BE2C (cell line): ENCODE data around the gene AKR1C4.

ENCODE experiments used
- DNase-seq: peaks from one replicate; pipeline ENCODE4 v3.0.0-alpha.2; 2020
- H3K27me3 ChIP-seq: fragments of 250-450 bp; sonication (Bioruptor Pico); 2 replicates; pipeline ENCODE4 v1.5.1; 2020; ENCODE audit warnings: mild to moderate bottlenecking
- H3K36me3 ChIP-seq: fragments of 250-450 bp; sonication (Bioruptor Pico); 2 replicates; pipeline ENCODE4 v1.5.1; 2020; ENCODE audit warnings: mild to moderate bottlenecking
- H3K4me1 ChIP-seq: fragments of 250-450 bp; sonication (Bioruptor Pico); 2 replicates; pipeline ENCODE4 v1.5.1; 2020
- H3K4me3 ChIP-seq: 2 replicates; pipeline ENCODE4 v1.5.1; 2011; ENCODE audit warnings: low read depth, low read length
- H3K9me3 ChIP-seq: fragments of 250-450 bp; sonication (Bioruptor Pico); 2 replicates; pipeline ENCODE4 v1.5.1; 2020
- TF ChIP-seq, protein P1 (sequence below): IDR thresholded peaks from 2 replicates; pipeline ENCODE4 v1.5.1; 2012; ENCODE audit warnings: mild to moderate bottlenecking, low read depth, low read length

The AKR1C4 gene

DNA sequence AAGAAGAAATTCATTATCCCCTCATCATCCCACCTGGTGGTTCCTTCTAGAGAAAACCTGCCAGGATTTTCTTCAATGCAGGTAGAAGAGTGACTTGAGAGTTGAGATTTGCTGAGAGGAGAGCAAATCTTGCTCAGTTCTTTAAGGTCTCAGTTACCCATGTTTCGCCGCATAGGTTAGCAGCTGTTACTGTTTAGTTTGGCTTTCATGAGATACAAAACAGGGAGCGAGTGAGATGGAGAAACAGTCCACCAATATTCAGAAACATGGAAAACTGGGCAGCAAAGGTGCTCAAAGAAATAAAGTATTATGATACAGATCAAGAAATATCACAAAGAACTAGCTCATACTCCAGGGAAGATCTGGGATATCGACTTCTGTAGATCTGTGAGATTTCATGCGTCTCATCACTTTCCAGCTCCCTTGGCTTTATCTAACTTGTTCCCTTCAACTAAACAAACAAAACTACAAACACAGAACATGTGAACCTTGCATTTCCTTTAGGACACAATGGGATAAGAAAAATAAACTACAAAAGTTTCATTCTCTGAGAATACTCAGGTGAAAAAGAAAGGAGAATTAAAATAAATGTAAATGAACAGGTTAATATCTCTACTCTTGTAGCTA, 63.4 kb downstream of the AKR1C4 start:
- DNase-seq, result no peak
- no peaks in the 10 kb centered on the region for H3K4me1 ChIP-seq
- TF ChIP-seq, protein P1, sequence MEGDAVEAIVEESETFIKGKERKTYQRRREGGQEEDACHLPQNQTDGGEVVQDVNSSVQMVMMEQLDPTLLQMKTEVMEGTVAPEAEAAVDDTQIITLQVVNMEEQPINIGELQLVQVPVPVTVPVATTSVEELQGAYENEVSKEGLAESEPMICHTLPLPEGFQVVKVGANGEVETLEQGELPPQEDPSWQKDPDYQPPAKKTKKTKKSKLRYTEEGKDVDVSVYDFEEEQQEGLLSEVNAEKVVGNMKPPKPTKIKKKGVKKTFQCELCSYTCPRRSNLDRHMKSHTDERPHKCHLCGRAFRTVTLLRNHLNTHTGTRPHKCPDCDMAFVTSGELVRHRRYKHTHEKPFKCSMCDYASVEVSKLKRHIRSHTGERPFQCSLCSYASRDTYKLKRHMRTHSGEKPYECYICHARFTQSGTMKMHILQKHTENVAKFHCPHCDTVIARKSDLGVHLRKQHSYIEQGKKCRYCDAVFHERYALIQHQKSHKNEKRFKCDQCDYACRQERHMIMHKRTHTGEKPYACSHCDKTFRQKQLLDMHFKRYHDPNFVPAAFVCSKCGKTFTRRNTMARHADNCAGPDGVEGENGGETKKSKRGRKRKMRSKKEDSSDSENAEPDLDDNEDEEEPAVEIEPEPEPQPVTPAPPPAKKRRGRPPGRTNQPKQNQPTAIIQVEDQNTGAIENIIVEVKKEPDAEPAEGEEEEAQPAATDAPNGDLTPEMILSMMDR, result no peak
- H3K36me3 ChIP-seq, result no peaks in the 10 kb centered on the region
- no peak overlapping the region for H3K4me3 ChIP-seq
- no peaks in the 10 kb centered on the region for H3K27me3 ChIP-seq
- H3K9me3 ChIP-seq, result no peaks in the 10 kb centered on the region

DNA sequence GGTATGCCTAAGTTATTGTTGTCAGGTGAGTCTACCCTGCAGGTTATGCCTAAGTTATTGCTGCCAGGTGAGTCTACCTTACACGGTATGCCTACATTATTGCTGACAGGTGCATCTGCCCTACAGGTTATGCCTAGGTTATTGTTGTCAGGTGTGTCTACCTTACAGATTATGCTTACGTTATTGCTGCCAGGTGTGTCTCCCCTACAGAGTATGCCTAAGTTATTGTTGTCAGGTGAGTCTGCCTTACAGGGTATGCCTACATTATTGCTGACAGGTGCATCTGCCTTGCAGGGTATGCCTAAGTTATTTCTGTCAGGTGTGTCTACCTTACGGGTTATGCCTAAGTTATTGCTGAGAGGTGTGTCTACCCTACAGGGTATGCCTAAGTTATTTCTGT, 64.2 kb downstream of the AKR1C4 start:
- H3K4me3 ChIP-seq, result no peak overlapping the region
- H3K4me1 ChIP-seq, result no peaks in the 10 kb centered on the region
- no peak for DNase-seq

DNA sequence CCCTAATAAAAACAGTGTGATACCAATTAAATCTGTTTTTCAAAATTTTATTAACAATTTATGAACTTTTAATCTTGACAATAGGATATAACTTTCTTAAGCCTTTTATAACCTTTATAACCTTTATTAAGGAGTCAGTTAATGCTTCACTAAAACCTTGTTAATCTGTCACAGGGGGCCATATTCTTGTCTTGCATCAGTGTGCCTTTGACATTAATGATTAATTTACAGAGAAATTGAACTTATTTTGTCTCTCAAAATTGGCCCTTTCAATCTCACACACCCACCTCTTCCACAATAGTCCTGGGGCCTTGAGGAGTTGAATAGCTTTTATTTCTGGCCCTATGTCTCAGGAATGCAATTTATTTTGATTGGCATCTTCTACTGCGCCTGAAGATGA, 68.5 kb downstream of the AKR1C4 start:
- no peak for DNase-seq
- Histone ChIP-seq H3K9me3 (no peaks in the 10 kb centered on the region), H3K27me3 (no peaks in the 10 kb centered on the region), H3K36me3 (no peaks in the 10 kb centered on the region), H3K4me3 (no peak overlapping the region), H3K4me1 (no peaks in the 10 kb centered on the region)
- TF ChIP-seq, protein P1, result no peak

More for the DNA sequence above, 64.2 kb downstream of the AKR1C4 start:
- TF ChIP-seq, protein P1, result no peak
- H3K9me3 ChIP-seq, result no peaks in the 10 kb centered on the region
- no peaks in the 10 kb centered on the region for H3K27me3 ChIP-seq
- no peaks in the 10 kb centered on the region for H3K36me3 ChIP-seq

DNA sequence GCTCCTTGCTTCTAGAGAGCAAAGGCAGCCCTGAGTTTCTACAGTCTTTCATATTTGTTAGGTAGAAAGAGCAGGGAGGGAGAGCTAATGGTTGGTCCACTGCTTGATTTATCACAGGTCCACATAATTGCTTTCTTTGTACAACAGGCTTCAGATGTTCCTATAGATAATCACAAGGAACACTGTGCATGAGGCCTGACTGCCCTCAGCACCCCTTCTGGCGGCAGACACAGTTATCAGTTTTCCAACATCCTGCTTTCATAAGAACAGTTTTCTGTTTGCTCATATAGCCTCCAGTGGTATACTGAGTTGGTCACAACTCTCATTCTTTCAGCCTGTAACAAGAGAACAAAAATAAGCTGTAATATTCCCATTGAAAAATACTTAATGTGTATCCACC, 69.7 kb downstream of the AKR1C4 start:
- no peak for DNase-seq
- Histone ChIP-seq H3K4me3 (no peak overlapping the region), H3K36me3 (no peaks in the 10 kb centered on the region), H3K9me3 (no peaks in the 10 kb centered on the region), H3K4me1 (no peaks in the 10 kb centered on the region), H3K27me3 (no peaks in the 10 kb centered on the region)
- TF ChIP-seq, protein P1, result no peak

DNA sequence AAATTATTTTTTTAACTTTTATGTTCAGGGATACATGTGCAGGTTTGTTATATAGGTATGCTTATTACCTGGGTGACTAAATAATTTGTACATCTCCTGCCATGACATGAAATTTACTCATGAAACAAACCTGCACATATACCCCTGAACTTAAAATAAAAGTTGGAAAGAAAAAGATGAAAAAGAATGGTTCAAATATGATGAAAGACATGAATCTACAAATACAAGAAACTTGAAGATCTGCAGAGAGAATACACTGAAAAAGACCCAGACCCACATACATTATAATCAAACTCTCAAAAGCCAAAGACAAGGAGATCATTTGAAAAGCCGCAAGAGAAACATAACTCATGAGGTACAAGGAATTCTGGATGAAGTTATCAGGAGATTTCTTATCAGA, 70.2 kb downstream of the AKR1C4 start:
- Histone ChIP-seq H3K4me1 (no peaks in the 10 kb centered on the region), H3K36me3 (no peaks in the 10 kb centered on the region), H3K27me3 (no peaks in the 10 kb centered on the region), H3K9me3 (no peaks in the 10 kb centered on the region), H3K4me3 (no peak overlapping the region)
- TF ChIP-seq, protein P1, result no peak
- no peak for DNase-seq

DNA sequence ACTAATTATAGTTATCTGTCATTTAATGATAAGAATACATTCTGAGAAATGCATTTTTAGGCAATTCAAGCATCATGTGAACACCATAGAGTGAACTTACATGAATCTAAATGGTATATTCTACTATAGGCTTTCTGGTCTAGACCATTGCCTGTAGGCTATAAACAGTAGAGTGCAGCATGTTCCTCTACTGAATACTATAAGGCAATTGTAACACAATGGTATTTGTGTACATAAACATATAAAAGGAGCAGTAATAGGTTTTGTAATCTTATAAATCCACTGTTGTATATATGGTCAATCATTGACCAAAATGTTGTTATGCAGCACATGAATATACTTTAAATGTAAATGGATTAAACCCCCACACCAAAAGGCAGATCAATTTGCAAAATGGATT, 71.6 kb downstream of the AKR1C4 start:
- TF ChIP-seq, protein P1, result no peak
- H3K4me3 ChIP-seq, result no peak overlapping the region
- no peaks in the 10 kb centered on the region for H3K36me3 ChIP-seq
- H3K27me3 ChIP-seq, result no peaks in the 10 kb centered on the region
- H3K4me1 ChIP-seq, result no peaks in the 10 kb centered on the region
- DNase-seq, result no peak
- H3K9me3 ChIP-seq, result no peaks in the 10 kb centered on the region
